COLO668 (cell line): ENCODE results near the gene CMSS1.
A peak's percentile ranks its signal among the peaks of the same experiment; 100 is the strongest.

Experiments used
- DNase-seq: peaks from one replicate; lab custom pipeline; 2025; ENCODE audit not compliant: unreplicated experiment; lab: John Stamatoyannopoulos, UW

CMSS1 gene

DNA sequence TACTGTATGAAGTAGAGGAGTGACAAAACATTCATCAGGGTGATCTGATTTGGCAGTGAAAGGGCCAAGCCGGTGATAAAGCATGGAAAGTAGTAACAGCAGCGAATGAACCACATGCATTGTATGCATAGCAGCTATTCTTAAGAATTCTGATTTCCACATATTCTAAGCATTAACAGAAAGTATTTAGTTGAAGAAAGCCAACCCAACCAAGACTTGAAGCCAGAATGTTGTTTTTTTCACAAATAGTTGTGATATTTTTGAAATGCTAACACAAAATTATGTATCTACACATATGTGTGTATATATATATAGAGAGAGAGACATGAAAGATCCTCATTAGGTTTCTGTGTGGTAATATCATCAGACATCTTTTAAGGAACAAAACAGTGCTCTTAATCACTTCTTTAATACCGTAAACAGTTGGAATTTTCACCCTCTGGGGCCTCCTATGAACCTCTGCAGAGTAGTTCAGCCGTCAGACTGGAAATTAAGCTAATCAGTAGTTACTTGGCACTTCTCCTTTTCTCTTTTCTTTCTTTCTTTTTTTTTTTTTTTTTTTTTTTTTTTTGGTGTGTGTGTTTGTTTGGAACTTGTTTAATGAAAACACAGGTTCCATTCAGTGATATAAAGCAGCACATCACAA is 139.6 kb downstream of the CMSS1 start:
- DNase-seq = no peak

DNA sequence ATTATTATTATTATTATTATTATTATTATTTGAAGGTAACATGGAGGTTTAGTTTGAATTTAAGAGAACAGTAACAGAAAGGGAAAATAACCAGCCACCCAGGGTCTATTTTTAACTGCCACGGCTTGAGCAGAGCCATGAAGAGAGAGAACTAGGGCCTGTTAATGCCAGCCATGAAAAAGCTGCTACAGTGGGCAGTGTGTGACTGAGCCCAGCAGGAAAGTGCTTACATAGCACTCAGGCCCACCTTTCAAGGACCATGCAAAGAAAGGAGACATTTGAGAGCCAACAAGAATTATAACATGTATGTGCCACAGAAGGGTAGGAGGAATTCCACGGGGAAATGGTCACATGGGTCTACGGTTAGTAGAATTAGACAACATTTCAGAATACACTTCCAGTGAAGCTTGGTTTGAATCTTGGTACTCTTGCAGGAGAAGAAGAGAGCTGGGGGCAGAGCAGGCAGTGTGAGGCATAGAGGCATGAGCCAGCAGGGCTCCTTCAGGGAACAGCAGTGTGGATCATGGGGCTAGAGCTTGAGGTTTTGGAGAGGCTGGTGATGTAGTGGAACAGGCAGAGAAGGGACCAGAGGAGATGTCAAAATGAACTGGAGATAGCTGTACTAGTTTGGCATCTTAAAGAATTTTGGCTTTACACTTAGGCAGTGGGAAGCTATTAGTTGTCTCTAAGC is 140.7 kb downstream of the CMSS1 start:
- DNase-seq = no peak

DNA sequence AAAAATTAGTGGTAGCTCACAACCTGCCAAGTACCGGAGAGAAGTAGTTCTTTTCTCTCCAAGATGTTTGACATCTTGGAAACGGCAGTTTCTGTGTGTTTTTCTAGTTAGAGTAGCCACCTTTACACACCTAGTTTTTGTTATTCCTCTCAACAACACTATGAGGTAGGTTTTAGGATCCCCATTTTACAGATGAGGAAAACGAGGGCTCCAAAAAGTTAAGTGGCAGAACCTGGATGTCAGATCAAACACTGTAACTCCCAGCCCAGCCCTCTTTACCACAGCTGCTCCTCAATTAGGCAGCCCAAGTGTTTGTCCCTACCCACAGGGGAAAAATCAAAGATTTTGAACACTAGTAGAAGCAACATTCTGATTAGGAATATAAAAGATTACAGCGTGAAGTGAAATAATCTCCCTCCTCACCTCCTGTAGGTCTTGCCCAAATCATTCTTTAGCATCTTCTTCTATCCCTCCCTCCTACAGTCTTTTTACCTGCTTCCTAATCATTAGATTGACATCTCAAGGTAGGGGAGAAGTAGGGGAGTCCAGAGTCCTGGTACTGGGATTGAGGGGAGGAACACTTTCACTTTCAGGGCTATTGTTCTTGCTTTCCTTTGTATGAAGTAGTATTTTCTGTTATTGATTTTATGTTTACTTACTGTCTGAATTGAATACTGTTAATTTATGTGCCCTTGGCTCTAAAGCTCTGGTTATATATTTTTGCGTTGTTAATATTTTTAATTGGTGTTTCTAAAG is 142.6 kb downstream of the CMSS1 start:
- DNase-seq = no peak

DNA sequence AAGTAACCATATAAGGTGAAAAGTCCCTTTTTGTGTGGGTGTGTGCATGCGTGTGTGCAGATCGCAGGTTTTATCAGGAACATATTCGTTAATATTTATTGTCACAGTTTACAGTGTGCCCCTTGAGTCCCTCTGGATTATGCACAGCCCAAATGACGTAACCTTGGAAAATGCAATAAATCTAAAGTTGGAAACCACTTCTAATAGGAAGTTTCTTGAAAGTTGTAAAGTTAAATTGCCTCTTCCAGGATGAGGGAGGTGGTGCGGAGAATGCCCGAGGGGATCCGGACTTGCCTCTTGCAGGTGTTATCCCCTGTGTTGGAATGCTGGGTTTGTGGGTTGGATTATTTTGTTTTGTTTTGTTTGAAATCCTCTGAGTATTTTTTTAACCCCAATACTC is 143.3 kb downstream of the CMSS1 start:
- DNase-seq = no peak

DNA sequence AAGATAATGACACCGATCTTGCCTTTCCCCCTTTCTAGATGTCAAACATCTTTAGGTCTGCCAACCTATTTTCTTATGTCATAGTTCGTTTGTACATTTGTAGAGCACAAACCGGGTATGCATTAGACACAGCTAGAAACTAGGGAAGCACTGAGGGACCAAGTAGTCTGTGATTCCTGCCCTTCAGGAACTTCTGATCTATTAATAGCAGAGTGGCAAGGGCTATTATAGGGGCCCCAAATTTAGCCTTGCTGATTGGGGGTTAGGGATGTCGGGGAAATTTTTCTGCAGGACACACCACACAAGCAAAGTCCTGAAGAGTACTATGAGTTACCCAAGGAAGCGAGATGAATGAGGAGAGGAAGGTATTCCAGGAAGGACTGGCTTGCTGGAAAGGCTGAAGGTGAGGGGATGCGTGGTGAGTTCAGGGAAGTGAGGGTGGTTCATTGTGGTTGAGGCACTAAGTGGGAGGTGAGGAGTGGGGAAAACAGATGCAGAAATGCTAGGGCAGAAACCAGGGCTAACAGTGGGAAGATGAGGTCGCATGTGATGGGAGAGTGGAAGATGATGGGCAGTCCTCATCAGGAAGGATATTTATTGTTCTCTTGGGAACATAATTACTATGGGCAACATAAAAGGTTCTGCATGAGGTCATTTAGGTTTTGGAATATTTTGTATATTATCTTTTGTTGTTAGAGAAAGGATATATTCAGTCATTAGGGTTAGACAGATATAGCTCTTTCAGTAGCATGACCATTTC is 144.3 kb downstream of the CMSS1 start:
- DNase-seq = no peak

DNA sequence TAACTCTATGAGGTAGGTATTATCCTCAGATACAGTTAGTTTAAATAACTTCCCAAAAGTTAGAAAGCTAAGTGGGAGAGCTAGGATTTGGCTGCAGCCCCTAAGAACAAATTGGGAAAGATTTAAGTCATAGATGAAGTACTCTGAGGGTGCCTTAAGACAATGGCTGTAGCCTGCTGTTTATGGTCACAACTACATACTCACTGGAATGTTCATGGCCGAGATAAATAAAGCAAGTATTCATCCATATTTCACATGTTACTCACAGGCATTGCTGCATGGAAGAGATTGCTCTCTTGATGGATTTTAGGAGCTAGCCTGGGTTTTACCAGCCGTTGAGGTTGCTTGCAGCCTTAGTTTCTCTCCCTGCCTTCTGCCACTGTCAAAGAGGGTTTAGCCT is 145.0 kb downstream of the CMSS1 start:
- no peak for DNase-seq

DNA sequence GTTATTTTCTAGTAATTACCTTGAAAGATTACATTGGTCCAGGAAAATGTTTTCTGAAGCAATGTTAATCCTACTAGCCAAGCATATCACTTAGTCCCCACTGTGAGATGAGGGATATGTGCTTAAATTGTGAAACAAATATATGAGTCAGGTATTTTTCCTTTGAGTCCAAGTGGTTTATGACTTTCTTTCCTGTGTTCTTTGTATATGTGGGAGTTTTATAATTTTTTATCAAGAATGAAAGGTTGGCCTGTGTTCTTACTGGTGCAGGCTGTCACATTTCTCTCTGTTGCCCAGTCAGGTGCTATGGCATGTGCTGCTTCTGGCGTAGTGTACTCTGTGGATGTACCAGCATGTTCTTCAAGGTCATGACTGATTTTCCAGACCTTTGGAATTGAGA is 147.4 kb downstream of the CMSS1 start:
- DNase-seq = no peak

DNA sequence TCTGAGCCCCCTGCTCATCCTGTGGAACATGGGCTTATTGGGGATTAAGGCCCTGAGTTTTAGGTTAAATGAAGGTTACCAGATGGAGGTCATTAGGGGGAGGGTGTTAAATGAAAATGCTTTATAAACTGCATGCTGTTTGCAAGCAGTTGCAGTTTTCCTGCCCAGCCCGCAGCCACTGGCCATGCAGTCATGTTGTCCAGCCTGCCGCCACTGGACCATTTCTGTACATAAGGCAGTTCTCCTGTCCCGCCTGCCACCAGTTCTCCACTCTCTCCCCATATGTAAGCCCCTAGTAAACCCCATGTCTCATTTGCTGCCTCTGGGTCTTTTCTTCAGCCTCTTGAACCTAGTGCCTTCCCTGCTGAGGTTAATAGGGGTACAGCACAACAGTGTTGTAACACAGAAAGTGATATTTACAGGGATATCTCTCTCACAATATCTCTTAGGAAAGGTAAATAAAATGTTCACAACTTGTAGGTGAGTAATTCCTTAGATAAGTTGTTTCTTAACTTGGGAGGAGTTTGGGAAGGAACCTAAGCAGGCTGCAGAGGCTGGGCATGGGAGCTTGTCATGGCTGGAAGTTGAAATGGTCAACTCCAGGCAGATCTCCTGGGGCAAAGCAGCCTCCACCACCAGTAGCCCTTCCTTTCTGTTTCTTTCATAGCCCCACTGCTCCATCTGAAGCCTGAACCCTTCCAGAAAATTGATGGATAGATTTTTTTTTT is 148.2 kb downstream of the CMSS1 start:
- no peak for DNase-seq

DNA sequence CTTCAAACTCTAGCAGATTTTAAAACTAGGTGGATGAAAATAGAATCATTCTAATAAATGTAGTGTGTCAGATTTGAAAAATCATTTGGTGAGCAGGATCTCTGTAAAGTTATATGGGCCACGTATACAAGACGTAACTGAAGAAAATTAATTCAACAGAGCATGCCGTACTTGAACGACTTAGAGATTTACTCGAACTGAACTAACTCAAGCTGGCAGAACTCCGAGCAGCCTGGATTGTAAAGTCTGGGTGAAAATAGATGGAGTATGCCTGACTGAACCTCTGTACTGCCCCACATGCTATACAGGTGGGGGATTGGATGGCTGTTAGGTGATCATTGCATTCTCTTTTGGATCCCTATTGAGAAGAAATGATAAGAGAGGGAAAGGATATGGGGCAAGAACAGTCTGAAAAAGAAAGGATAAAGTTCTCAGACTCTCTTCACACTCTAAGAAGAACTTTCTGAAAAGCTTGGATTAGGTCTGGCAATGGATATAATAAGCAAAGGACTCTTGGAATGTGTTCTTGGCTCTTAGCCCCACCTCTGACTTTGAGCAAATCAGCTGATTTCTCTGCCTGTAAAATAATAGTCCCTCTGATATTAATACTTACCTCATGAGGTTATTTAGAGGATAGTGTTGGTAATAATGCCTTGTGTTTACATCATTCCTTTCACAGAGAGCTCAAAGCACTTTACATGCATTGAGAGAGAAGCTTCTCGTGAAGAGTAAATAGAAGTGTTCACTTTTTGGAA is 149.2 kb downstream of the CMSS1 start:
- no peak for DNase-seq

DNA sequence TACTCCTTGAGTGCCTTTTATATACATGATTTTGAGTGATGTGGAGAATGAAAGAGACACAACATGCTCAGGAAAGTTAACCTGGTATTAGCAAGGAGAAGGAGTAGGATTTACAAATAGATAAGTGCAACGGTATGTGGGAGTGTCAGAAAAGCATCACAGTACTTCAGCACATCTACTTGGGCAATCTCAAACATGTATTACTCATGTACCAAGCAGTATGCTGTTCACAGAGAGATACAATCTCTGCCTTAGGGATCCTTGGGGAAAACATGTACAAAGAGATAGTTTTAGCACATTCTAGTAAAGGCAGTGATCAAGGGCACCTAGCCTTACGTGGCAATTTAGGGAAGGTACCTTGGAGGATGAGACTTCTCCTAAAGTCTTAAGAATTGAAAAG is 150.1 kb downstream of the CMSS1 start:
- no peak for DNase-seq

DNA sequence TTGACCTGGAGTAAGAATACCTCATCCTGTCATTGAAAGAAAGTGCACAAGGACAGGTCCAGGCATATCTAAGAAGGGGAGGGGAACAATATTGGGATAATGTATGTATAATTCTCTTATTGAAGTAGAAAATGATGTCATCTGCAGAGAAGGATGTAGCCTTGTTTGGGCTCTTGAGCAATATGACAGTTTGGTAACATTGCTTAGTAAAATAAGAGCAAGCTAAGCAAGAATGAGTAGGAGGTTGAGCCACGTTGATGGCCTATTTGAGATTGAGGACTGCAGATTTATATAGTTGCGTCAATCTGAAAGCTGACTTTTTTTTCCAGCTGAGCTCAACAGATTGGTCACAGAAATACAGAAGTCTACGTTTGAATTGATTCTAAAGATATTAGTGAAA is 151.5 kb downstream of the CMSS1 start:
- DNase-seq = no peak

DNA sequence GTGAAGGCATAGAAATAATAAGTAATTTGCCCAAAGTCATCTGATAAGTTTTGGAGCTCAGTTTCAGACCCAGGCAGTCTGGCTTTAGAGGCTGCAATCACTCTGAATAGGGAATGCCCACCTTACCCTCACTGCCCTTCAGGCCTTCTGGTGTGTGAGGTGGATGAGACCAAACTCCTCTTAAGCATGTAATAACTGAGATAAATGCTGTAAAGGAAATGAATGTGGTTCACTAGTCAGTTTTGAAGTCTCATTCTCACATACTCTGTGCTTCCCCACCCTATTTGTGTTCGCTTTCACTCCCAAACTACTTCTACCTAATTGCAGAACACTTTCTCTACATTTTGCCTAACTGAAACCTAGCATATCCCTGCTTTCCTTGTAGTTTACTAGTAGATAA is 152.5 kb downstream of the CMSS1 start:
- no peak for DNase-seq

DNA sequence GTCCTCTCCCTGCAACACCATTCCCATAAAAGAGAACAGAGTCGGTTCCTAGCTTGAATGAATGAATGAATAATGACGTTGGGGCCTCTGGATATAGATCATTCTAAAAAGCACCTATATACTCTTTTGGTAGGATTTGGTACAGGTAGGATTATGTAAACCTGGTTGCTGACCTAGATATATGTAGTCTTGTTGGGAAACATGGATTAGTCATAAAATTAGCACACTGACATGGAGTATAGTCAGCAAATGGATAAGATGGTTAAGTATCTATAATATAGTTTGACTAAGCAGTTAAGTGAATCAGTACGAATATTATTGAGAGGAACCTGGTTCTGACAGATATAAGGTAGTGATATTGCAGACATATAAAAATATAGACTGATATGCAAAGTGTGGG is 154.1 kb downstream of the CMSS1 start:
- no peak for DNase-seq

DNA sequence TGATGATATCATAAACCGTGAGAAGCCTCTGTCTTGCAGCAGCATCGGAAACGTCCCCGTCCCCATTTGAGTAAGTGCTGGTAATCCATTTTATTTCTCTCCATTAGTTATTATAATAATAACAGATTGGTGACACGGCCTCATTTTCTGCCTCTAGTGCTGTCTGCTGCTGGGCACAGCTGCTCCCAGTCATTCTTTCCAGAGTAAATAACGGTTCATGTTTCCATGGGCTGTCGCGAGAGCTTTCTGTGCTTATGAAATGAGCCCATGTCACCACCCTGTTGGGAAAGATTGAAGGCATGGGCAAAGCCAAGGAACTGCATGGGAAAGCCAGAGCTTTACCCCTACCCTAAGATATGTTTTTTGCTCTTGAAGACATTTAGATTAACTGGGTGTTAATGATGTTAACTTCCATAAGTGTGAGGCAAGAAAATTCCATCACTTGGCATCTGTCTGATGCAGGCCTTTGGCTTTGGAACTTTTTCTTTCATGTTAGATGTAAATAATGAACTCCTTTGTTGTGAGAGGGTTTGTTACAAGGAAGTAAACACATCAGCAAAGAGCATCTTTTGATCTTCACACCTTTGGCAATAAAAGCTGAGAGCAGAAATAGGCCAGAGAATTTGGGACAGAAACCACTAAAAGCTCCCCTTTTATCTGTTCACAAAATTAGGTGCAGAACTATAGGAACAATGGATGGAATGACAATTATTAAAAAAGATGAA is 154.9 kb downstream of the CMSS1 start:
- peak; percentile 8 for DNase-seq

DNA sequence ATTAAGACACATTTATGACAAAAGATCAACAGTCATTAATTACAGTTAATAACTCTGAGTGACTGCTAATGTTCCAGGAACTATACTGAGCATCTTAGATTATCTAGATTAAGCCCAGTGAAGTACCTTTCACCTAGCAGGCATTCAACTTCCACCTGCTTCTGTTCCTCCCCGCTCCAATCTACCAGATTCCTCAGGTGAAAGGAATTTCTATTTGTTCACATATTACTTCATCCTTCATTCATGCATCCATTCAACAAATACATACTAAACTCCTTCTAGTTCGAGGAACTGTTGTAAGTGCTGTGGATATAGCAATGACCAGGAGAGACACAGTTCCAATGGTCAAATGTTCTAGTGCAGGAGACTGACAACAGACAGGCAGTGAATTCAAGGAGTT is 157.3 kb downstream of the CMSS1 start:
- DNase-seq = no peak

DNA sequence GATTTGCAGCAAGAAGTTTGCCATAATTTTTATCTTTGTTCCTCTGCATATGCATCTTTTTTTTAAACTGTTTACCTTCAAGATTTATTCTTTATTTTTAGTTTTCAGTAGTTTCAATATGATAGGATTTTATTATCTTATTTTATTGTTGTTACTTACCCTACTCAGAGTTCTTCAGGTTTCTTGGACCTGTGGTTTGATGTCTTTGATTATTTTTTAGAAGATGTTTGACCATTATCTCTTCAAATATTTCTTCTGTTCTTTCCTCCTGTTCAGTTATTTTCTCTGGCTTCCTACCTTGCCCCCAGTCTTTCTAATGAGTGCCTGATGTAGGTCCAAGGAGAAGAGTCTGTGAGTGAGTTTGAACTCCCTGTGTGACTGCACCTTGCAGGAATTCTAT is 158.9 kb downstream of the CMSS1 start:
- DNase-seq = no peak

DNA sequence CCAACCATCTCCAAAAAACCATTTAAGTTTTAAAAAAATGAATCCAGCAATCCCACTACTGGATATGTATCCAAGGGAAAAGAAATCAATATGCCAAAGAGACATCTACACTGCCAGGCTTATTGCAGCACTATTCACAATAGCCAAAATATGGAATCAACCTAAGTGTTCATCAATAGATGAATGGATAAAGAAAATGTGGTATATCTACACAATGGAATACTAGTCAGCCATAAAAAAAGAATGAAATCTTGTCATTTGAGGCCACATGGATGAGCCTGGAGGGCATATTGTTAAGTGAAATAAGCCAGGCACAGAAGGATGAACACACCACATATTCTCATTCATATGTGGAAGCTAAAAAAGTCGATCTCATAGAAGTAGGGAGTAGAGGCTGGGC is 160.6 kb downstream of the CMSS1 start:
- no peak for DNase-seq

DNA sequence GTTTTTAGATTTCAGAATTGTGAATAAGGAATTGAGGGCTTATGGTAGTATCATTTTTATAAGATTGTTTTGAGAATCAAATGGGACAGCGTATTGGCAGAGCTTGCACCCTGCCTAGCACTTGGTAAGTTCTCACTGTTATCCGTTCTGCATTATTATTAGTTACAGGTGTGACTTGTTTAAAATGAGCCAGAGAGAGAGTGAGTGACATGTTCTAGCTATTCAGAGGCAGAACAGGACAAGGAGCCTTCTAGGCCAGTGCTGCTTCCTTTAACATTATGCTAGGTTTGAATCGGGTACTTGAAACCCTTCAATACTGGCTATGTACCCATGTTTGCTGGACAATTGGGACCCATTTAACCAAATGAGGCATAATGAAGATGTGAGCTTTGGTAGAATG is 162.9 kb downstream of the CMSS1 start:
- no peak for DNase-seq

DNA sequence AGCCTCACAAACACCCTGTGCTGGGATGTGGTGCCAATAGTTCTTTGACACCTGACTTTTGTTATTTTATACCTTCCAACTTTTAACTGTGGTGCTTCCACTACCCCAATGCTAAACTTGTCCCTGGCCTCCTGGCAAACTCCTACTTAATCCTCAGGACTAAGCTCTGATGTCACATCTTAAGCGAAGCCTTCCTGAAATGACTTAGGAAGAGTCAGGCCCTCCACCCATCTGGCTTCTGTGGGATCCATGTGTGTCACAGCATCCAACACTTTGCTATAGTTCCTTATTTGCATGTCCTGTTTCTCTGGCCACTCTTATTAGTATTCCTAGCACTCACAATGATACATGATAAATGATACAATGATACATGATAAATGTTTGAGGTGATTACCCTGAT is 163.5 kb downstream of the CMSS1 start:
- DNase-seq = no peak

DNA sequence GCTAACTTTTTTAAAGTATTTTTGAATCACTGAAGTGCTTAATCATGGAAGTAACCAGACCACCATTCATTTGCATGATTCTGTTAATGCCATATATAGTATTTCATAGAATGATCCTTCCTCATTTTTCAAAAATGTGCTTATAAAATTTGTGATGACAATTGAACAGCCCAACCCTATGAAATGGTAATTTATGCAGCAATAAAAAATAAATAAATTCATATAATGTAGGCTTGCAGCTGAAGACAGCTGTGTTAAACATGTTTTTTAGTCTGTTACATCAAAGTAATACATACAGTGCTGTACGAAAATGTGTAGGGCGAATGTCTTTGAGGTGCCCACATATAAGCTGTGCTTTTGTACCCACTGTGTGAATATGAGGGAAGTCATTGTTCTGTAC is 165.0 kb downstream of the CMSS1 start:
- no peak for DNase-seq
